H9 (cell line): ENCODE results near the gene TNKS1BP1. TPM values are rescaled to one million over a fixed set of nuclear protein-coding genes. Genes with fewer than 3 reads are reported as not detected.
"Not testable (repeated sequence)": the region's sequence is repeated elsewhere in the genome, so short reads cannot be mapped to it uniquely, and the experiment has no call there.

Source experiments
- DNase-seq: peaks from one replicate; pipeline ENCODE4 v3.0.0-alpha.2; 2017
- H2AFZ ChIP-seq: one replicate; pipeline ENCODE4 v1.6.1; 2013; ENCODE audit warnings: mild to moderate bottlenecking, low read length, control low read depth, moderate library complexity
- H2AK5ac ChIP-seq: 2 replicates; pipeline ENCODE4 v1.6.1; 2013; ENCODE audit warnings: low read length, control low read depth, mixed read lengths; ENCODE audit not compliant: insufficient read length
- H2BK120ac ChIP-seq: one replicate; pipeline ENCODE4 v1.6.1; 2013; ENCODE audit warnings: low read depth, mild to moderate bottlenecking, low read length, control low read depth, inconsistent platforms; ENCODE audit not compliant: poor library complexity, severe bottlenecking
- H2BK12ac ChIP-seq: 2 replicates; pipeline ENCODE4 v1.6.1; 2013; ENCODE audit warnings: low read length, control low read depth, mixed read lengths, low read depth; ENCODE audit not compliant: insufficient read length
- H2BK15ac ChIP-seq: 2 replicates; pipeline ENCODE4 v1.6.1; 2013; ENCODE audit warnings: low read depth, low read length, control low read depth
- H2BK20ac ChIP-seq: one replicate; pipeline ENCODE4 v1.6.1; 2013; ENCODE audit warnings: low read depth, mild to moderate bottlenecking, low read length, control low read depth, inconsistent platforms; ENCODE audit not compliant: poor library complexity, severe bottlenecking
- H2BK5ac ChIP-seq: 2 replicates; pipeline ENCODE4 v1.6.1; 2013; ENCODE audit warnings: low read length, control low read depth, mixed read lengths; ENCODE audit not compliant: insufficient read length
- H3K14ac ChIP-seq: 2 replicates; pipeline ENCODE4 v1.6.1; 2013; ENCODE audit warnings: low read length, control low read depth; ENCODE audit not compliant: insufficient read depth
- H3K18ac ChIP-seq: 2 replicates; pipeline ENCODE4 v1.6.1; 2013; ENCODE audit warnings: low read depth, mild to moderate bottlenecking, mixed read lengths, low read length, control low read depth; ENCODE audit not compliant: insufficient read length
- H3K23ac ChIP-seq: 2 replicates; pipeline ENCODE4 v1.6.1; 2013; ENCODE audit warnings: low read length, control low read depth, mixed read lengths, low read depth; ENCODE audit not compliant: insufficient read length
- H3K23me2 ChIP-seq: 2 replicates; pipeline ENCODE4 v1.6.1; 2013; ENCODE audit warnings: low read depth, mild to moderate bottlenecking, mixed read lengths, low read length, control low read depth; ENCODE audit not compliant: insufficient read length, poor library complexity, severe bottlenecking
- H3K27ac ChIP-seq: 2 replicates; pipeline ENCODE4 v1.5.1; 2013; ENCODE audit warnings: low read length, control low read depth, mixed read lengths, low read depth; ENCODE audit not compliant: insufficient read length
- H3K27me3 ChIP-seq: 2 replicates; pipeline ENCODE4 v1.6.1; 2013; ENCODE audit warnings: low read length, control low read depth, inconsistent platforms; ENCODE audit not compliant: insufficient read depth
- H3K4ac ChIP-seq: 2 replicates; pipeline ENCODE4 v1.6.1; 2013; ENCODE audit warnings: low read depth, mild to moderate bottlenecking, control low read depth, inconsistent platforms, low read length, moderate library complexity
- H3K4me1 ChIP-seq: 2 replicates; pipeline ENCODE4 v1.6.1; 2013; ENCODE audit warnings: low read length, control low read depth, inconsistent platforms; ENCODE audit not compliant: insufficient read depth
- H3K4me2 ChIP-seq: 2 replicates; pipeline ENCODE4 v1.6.1; 2013; ENCODE audit warnings: low read length, control low read depth, mixed read lengths; ENCODE audit not compliant: insufficient read length, insufficient read depth
- H3K56ac ChIP-seq: 2 replicates; pipeline ENCODE4 v1.6.1; 2013; ENCODE audit warnings: low read depth, mild to moderate bottlenecking, mixed read lengths, low read length, control low read depth; ENCODE audit not compliant: insufficient read length
- H3K79me1 ChIP-seq: 2 replicates; pipeline ENCODE4 v1.6.1; 2013; ENCODE audit warnings: low read depth, mild to moderate bottlenecking, moderate library complexity, low read length, control low read depth, inconsistent platforms; ENCODE audit not compliant: insufficient read depth, poor library complexity, severe bottlenecking
- H3K79me2 ChIP-seq: 2 replicates; pipeline ENCODE4 v1.6.1; 2013; ENCODE audit warnings: low read length, control low read depth, inconsistent platforms; ENCODE audit not compliant: insufficient read depth
- H3K9ac ChIP-seq: 2 replicates; pipeline ENCODE4 v1.6.1; 2013; ENCODE audit warnings: low read length, control low read depth, mixed read lengths; ENCODE audit not compliant: insufficient read length; ENCODE audit errors: extremely low read depth
- H3K9me3 ChIP-seq: one replicate; pipeline ENCODE4 v1.6.1; 2013; ENCODE audit warnings: low read depth, low read length, inconsistent platforms; ENCODE audit not compliant: control insufficient read depth
- H3T11ph ChIP-seq: one replicate; pipeline ENCODE4 v1.6.1; 2013; ENCODE audit warnings: mild to moderate bottlenecking, low read length, control low read depth, inconsistent platforms
- H4K20me1 ChIP-seq: one replicate; pipeline ENCODE4 v1.6.1; 2013; ENCODE audit not compliant: control insufficient read depth, insufficient read length, insufficient read depth
- H4K5ac ChIP-seq: 2 replicates; pipeline ENCODE4 v1.6.1; 2013; ENCODE audit warnings: low read depth, mild to moderate bottlenecking, mixed read lengths, low read length, control low read depth; ENCODE audit not compliant: insufficient read length
- H4K8ac ChIP-seq: replicated peaks from 2 replicates; pipeline ENCODE4 v1.6.1; 2013; ENCODE audit warnings: low read length, control low read depth, mixed read lengths, low read depth; ENCODE audit not compliant: insufficient read length
- H4K91ac ChIP-seq: 2 replicates; pipeline ENCODE4 v1.6.1; 2013; ENCODE audit warnings: low read depth, mild to moderate bottlenecking, moderate library complexity, mixed read lengths, low read length, control low read depth; ENCODE audit not compliant: insufficient read length
- H3K27ac Mint-ChIP-seq, 3 experiments: 2 replicates in 2 of 3; 3 replicates in 1 of 3; pipeline ENCODE4 v1.8.0; 2020 to 2021; ENCODE audit warnings: mixed read lengths in 3 of 3, mild to moderate bottlenecking in 1 of 3, moderate library complexity in 1 of 3
- H3K27me3 Mint-ChIP-seq: 2 replicates; pipeline ENCODE4 v1.8.0; 2021; ENCODE audit warnings: low read depth, mild to moderate bottlenecking, moderate library complexity, mixed read lengths
- H3K36me3 Mint-ChIP-seq, 3 experiments: 2 replicates in 2 of 3; 3 replicates in 1 of 3; pipeline ENCODE4 v1.8.0; 2020 to 2021; ENCODE audit warnings: low read depth in 3 of 3, mixed read lengths in 3 of 3; ENCODE audit not compliant: insufficient read depth in 1 of 3
- H3K4me1 Mint-ChIP-seq, 2 experiments: 2 replicates each; pipeline ENCODE4 v1.8.0; 2020; ENCODE audit warnings: mixed read lengths in 2 of 2
- H3K4me3 Mint-ChIP-seq, 2 experiments: 2 replicates in 1 of 2; 3 replicates in 1 of 2; pipeline ENCODE4 v1.8.0; 2020 to 2021; ENCODE audit warnings: mild to moderate bottlenecking in 2 of 2, mixed read lengths in 2 of 2, moderate library complexity in 1 of 2
- H3K9me3 Mint-ChIP-seq, 2 experiments: 2 replicates in 1 of 2; 3 replicates in 1 of 2; pipeline ENCODE4 v1.8.0; 2020; ENCODE audit warnings: mild to moderate bottlenecking in 2 of 2, mixed read lengths in 2 of 2, moderate library complexity in 1 of 2
- CTCF ChIP-seq: fragments of 200-600 bp; sonication (generic); conservative IDR thresholded peaks from 3 replicates; pipeline ENCODE4 v1.8.0; 2021; ENCODE audit warnings: antibody characterized with exemption, mild to moderate bottlenecking
- WGBS: extraction: QIAGEN DNeasy Blood & Tissue Kit; methylation state at CpG from one replicate; pipeline ENCODE4 v1.1.7; 2013; ENCODE audit warnings: missing lambda C conversion rate, low lambda C conversion rate, mixed read lengths; ENCODE audit not compliant: insufficient read length; ENCODE audit errors: extremely low coverage; 5-methylcytosine and 5-hydroxymethylcytosine counted together
- total RNA-seq: library from RNA; stranded (reverse); gene quantifications from 2 replicates; pipeline ENCODE4 v1.2.1, GENCODE V29; 2021

The TNKS1BP1 gene
- total RNA-seq, 1 experiment from 2014 or later = 130 TPM

- peaks cover 54 to 59% (median 57%) of the 10 kb centered on the region in 3 experiments for H3K36me3 Mint-ChIP-seq
- no CpG with 5 or more reads among the region's 2 CpGs for WGBS
These were observed 27.5 kb downstream of the TNKS1BP1 start for GRCh38 chr11:57297221-57297620.

GRCh38 chr11:57296205-57296604, 28.5 kb downstream of the TNKS1BP1 start:
- H3K4me1 ChIP-seq, H3K9me3 ChIP-seq, H3K79me1 ChIP-seq, H2BK5ac ChIP-seq, H4K20me1 ChIP-seq, H3K23me2 ChIP-seq, H2BK15ac ChIP-seq, H3K27ac ChIP-seq, H3K14ac ChIP-seq, DNase-seq, H3K23ac ChIP-seq, H2BK12ac ChIP-seq, H4K5ac ChIP-seq, H3K79me2 ChIP-seq, H3K27ac Mint-ChIP-seq, H2AFZ ChIP-seq, H3K56ac ChIP-seq, H3K4me3 Mint-ChIP-seq, H4K91ac ChIP-seq, H3K27me3 ChIP-seq, H2AK5ac ChIP-seq, H2BK20ac ChIP-seq, H3K4me2 ChIP-seq, H3K18ac ChIP-seq, H3K4ac ChIP-seq, H2BK120ac ChIP-seq, H4K8ac ChIP-seq, H3K27me3 Mint-ChIP-seq, H3K9ac ChIP-seq, H3T11ph ChIP-seq: not testable (repeated sequence)
- Mint-ChIP-seq H3K9me3 (peaks cover 10 to 17% of the 10 kb centered on the region in 2 experiments), H3K4me1 (peaks cover 18% of the 10 kb centered on the region in 2 experiments), H3K36me3 (peaks cover 44 to 49% (median 46%) of the 10 kb centered on the region in 3 experiments)
- WGBS = no CpG with 5 or more reads among the region's 3 CpGs

More at GRCh38 chr11:57297221-57297620, 27.5 kb downstream of the TNKS1BP1 start:
- H2BK15ac ChIP-seq = no peak overlapping the region
- no peak overlapping the region for H2AK5ac ChIP-seq
- no peak overlapping the region for H3K4me3 Mint-ChIP-seq
- no peak overlapping the region for H3K23ac ChIP-seq
- H3K4me2 ChIP-seq = no peak overlapping the region
- no peak for TF ChIP-seq CTCF
- no peaks in the 10 kb centered on the region for H3K9me3 ChIP-seq
- H3K56ac ChIP-seq = no peak overlapping the region
- no peak overlapping the region for H3K4ac ChIP-seq
- no peak overlapping the region for H4K5ac ChIP-seq
- no peak overlapping the region for H2BK120ac ChIP-seq
- H2AFZ ChIP-seq = no peak overlapping the region
- no peak overlapping the region for H3T11ph ChIP-seq
- H2BK12ac ChIP-seq = no peak overlapping the region
- no peaks in the 10 kb centered on the region for H3K79me2 ChIP-seq
- H3K79me1 ChIP-seq = no peaks in the 10 kb centered on the region
- H3K4me1 Mint-ChIP-seq = peaks cover 18% of the 10 kb centered on the region in 2 experiments
- no peak overlapping the region for H3K9ac ChIP-seq
- no peaks in the 10 kb centered on the region for H3K27me3 Mint-ChIP-seq
- H4K20me1 ChIP-seq = no peaks in the 10 kb centered on the region
- H3K14ac ChIP-seq = no peak overlapping the region
- no peak overlapping the region for H3K27ac ChIP-seq
- no peaks in the 10 kb centered on the region; the same call in 1 of the 2 replicates for H3K4me1 ChIP-seq
- H2BK20ac ChIP-seq = no peak overlapping the region
- H4K8ac ChIP-seq = no peak overlapping the region
- H3K27ac Mint-ChIP-seq = no peak overlapping the region
- H2BK5ac ChIP-seq = no peak overlapping the region
- H3K27me3 ChIP-seq = no peaks in the 10 kb centered on the region
- H4K91ac ChIP-seq = no peak overlapping the region
- no peak overlapping the region for H3K18ac ChIP-seq
- DNase-seq = no peak
- peaks cover 10 to 17% of the 10 kb centered on the region in 2 experiments for H3K9me3 Mint-ChIP-seq
- no peaks in the 10 kb centered on the region for H3K23me2 ChIP-seq
